NCI-H187 treated with DMSO at 0.1 percent for 48 hours (cell line): ENCODE data around the gene OTUB2.

Experiments used
- DNase-seq: peaks from one replicate; lab custom pipeline; 2025; lab: John Stamatoyannopoulos, UW

The OTUB2 gene

DNA sequence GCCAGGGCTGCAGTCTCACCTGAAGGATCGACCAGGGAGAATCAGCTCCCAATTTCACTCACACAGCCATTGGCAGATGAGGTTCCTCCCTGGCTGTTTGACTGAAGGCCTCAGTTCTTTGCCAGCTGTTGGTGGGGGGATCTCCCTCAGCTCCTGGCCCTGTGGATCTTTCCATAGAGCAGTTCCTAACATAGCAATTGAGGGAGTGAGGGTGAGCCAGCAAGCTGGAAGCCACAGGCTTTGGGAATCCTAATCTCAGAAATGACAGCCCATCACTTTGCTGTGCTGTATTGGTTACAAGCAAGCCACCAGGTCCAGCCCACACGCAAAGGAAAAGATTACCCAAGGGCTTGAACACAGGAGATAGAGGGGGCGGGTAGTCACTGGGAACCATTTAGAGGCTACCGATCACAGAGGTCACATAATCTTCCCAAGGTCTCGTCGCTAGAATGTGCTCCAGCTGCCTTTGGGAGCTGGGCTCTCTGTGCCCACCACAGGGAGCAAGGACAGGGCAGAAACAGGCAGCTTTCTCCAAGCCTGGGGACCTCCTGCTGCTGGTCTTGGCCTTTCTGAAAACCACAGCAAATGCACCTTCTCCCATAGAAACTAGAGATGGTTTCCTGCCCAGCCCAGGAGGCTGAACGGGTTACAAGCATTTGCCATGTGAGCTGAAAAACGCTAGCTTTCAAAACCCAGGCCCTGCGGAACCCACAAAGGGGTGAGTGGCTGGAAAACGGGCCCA is 4.6 kb upstream of the OTUB2 start:
- DNase-seq, result no peak

- no peak for DNase-seq
These were observed 3.4 kb upstream of the OTUB2 start for GRCh38 chr14:94022532-94023411.

GRCh38 chr14:94024549-94024948 is 1.6 kb upstream of the OTUB2 start:
- DNase-seq, result no peak

DNA sequence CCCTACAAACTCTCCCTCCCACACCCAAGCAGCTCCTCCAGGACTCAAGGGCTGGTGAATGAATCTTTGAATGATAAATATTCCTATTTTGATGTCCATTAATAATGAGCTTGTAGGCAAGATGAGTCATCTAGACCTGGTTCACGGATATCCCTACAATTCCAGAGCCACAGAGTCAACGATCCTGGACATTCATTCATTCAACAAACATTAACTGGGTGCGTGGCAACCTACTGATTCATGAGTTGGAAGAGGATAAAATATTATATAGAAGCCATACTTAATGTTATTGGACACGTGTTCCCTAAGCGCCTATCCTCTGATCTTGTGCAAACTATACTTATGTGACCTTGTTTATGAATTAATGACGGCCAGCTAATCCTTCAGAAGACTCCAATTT is 420 bp upstream of the OTUB2 start:
- no peak for DNase-seq

DNA sequence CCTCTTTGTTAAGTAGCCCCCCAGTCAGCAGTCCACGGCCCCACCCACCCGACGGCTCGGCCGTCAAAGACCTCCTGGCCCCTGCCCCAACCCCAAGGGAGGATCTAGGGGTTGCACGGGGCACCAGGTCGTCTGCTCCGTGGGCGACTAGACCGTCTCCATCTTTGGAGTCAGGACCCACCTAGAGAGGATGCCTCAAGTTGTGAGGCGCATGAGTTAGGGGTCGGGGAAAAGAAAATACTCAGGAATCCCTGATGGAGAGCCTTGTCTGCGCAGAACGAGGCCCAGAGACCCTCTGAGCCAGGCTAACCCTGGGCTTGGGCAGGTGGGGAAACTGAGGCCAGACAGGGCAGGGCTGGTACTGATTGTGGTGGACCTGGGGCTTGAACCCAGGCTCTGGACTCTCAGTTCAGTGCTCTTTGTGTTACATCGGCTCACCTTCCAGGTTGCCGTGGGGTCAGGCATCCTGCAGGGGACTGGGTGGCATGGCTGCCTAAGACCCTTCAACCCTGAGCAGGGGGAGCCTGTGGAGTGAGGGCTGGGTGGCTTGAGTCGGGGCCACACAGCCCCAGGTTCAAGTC is 839 bp downstream of the OTUB2 start:
- no peak for DNase-seq

DNA sequence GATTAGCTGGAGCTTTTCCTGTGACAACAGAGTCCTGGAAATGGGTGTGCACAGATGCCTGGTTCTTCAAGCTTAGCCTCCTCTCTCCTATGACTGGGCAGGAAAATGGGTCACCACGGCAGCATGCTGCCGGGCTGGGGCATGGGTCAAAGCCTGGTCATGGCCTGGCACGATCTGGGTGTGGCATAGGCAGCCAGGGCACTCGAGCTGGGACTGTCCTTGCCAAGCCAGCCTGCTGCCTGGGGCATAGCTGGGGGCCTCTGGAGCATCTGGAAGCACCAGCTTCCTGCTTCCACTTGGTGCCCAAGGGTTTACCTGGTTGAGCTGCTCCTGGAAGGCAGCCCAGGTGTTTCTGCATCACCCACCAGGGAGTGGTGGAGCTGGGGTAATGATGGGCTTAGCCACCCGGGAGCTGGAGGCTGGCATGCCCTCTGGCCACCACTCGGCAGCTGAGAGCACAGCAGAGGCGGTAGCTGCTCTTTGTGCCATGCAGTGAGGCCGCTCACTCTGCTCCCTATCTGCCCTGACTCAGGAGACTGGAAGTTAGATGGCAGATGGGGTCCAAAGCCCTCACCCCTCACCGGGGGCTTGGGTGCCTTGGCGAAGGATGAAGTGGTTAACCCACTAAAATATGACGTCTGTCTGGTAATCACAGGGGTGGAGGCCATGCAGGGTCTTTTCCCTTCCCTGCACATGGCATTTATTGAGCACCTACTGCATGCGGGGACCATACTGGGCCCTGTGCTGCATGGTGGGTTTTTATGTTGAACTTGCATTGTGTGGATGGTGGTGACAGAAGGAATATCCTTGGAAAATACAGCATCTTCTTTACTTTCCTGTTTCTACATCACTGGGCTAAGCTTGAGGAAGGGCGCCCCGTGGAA is 1.7 kb downstream of the OTUB2 start:
- no peak for DNase-seq

DNA sequence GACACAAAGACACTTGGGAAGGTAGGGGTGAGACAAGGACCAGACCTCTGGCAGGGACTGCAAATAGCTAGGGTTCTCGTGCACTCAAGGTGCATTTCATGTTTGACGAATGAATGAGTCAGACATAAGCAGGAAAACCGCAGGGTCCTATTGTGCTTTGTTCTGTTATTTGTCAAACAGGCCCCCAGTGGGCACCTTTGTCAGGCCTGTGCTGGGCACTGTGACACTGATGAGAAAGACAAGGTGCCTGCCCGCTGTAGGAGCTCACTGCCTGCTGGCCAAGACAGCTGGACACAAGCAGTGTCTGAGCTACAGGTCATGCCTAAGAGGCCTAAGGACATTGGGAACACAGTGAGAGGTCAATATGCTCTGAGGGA is 2.3 kb downstream of the OTUB2 start:
- DNase-seq, result no peak

GRCh38 chr14:94029265-94029664 is 3.1 kb downstream of the OTUB2 start:
- no peak for DNase-seq

GRCh38 chr14:94029671-94030203 is 3.6 kb downstream of the OTUB2 start:
- no peak for DNase-seq

- no peak for DNase-seq
These were observed 4.4 kb downstream of the OTUB2 start for GRCh38 chr14:94030571-94030970.

DNA sequence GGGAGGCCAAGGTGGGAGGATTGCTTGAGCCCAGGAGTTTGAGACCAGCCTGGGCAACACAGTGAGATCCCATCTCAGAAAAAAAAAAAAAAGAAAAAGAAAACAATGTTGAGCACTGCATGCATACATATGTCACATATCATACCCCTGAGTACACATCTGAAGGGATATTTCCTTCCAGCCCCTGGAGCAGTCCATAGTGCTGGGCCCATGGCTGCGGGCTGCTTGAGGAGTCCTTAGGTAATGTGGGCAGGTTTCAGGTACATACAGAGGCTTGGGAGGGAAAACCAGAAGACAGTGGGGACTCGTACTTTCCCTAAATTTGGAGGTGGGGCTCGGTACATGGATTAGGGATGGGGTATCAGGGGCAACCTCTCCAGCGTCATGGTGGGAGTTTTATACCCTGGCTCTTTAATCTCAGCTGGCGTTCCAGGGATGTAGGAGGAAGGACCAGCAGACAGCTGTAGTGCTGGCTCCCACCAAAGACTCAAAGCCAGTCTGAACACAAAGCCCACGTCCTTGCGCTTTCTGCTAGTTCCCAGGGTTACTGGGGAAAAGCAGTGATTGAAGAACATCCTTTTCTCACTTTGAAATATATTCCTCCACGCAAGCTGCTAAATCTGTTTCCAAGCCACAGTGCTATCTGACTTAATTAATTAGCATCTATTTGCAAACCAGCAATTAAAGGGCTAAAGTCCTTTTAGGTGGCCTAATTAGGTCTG is 5.2 kb downstream of the OTUB2 start:
- DNase-seq, result no peak

DNA sequence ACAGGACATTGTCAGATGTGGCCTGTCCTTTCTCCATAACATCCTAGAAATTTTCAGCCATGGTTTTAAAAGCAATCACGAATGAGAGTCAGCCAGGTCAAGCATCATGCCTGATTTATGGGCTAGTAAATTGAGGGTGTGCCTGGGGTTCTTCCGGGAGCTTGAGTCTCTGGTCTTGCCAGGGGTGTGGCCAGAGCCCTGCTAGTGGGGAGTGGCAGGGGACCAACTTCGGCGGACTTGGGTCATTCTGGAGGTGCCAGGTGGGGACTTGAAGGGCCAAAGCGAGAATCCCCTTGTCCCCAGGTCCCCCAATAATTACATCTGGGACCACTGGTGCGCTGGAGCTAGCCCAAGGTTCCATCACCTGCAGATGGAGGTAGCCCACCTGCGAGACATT is 5.7 kb downstream of the OTUB2 start:
- DNase-seq, result no peak

DNA sequence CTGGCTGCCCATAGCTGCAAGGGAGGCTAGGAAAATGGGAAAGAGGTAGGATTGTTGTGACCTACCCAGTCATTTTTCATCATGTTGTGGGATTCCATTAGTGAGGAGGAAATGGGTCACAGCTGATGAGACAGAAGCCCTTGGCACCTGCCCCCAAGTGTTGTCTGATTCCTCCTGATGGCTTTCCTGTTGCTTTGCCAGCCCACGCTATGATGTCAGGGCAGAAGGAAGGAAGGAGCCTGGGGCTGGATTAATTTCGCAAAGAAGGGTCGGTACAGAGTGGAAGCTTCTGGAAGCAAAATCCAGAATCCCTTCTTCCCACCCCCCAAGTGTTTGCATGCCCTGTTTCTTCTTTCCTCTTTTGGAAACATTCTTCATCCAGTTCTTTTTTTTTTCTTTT is 8.7 kb downstream of the OTUB2 start:
- no peak for DNase-seq

- DNase-seq, result no peak
These were observed 10.4 kb downstream of the OTUB2 start for GRCh38 chr14:94036313-94037167.

- DNase-seq, result no peak
These were observed 11.8 kb downstream of the OTUB2 start for GRCh38 chr14:94037954-94038353.

- no peak for DNase-seq
These were observed 12.4 kb downstream of the OTUB2 start for GRCh38 chr14:94038510-94038909.

DNA sequence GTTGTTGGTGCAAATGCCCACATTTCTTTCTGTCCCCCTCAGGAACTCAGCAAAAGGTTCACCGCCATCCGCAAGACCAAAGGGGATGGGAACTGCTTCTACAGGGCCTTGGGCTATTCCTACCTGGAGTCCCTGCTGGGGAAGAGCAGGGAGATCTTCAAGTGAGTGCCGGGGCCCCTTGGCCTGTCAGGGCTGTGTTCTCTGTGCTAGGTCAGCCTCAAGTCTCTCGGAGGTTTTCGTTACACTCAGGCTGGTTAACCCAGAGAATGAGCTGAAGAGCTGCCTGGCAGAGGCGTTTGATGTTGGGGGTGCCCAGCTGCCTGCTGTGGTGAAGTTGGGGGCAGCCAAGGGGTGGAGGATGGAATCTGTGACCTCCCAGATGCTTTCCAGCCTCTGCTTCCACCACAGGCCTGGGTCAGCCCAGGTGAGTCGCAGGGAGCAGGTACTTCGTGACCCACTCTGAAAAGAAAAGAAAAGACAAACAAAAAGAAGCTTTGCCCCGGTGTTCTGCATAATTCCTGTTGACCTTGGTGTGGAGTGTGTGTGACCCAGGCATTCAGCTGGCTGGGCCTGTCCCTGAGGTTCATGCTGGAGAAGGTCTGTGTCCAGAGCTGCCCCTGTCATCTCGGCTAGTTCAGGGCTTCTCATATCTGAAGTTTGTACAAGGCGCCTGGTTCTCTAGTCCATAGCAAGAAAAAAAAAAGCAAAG is 12.9 kb downstream of the OTUB2 start:
- no peak for DNase-seq

DNA sequence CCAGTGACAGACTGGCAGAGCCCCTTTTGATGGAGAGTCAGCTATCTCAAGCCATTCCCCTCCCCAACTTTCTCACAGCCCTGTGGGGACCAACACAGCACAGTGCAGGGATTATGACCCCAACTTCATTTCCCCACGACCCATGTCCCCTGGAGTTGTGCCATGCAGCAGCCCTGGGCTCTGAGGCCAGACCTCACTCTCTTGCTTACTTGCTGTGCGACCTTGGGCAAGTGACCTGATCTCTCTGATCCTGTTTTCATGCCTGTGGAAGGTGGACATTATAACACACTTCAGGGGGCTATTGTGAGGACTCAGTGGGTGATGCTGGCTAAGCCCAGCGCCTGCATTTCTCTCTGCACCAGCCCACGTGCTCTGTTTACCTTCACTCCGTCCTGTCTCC is 14.1 kb downstream of the OTUB2 start:
- no peak for DNase-seq

DNA sequence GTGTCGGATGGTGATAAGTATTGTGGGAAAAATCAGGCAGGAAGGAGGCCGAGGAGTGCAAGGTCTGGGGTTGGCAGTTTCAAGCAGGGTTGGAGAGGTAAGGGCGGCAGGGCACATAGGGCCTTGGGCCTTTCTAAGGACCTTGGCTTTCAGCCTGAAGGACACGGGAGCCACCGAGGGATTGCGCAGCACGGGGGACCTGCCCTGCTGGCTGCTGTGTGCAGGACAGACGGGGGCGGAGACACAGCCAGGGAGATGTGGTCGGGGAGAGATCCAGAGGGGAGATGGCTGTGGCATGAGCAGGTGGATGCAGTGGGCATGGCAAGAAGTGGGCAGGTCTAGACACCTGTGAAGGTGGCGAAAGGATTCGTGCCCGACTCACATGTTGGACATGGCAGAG is 14.7 kb downstream of the OTUB2 start:
- no peak for DNase-seq
